Adrenal gland (tissue), 12 donors: ENCODE results near the gene RIT2. TPM values are rescaled to one million over a fixed set of nuclear protein-coding genes. Genes with fewer than 3 reads are reported as not detected.

ENCODE experiments used
- DNase-seq, 7 donors: peaks; one replicate each; pipeline ENCODE4 v3.0.0-alpha.2; 2019 to 2020
- H3K27ac ChIP-seq, 5 donors: fragments of 200-600 bp; sonication (generic) in 4 of 5; 1 replicate in 3 of 5; 2 replicates in 2 of 5; pipeline versions ENCODE4 v1.5.1 to v1.8.0; 2016 to 2020; ENCODE audit warnings: mild to moderate bottlenecking in 1 of 5
- H3K27me3 ChIP-seq: fragments of 200-600 bp; 2 replicates; pipeline ENCODE4 v1.8.0; 2021
- H3K36me3 ChIP-seq, 2 donors: fragments of 200-600 bp; replicated peaks in 1 of 2; 1 replicate in 1 of 2; 2 replicates in 1 of 2; pipeline versions ENCODE4 v1.5.1 to v1.8.0; 2018 to 2022
- H3K4me1 ChIP-seq, 2 donors: fragments of 200-600 bp; replicated peaks in 1 of 2; 1 replicate in 1 of 2; 2 replicates in 1 of 2; pipeline versions ENCODE4 v1.5.1 to v1.8.0; 2018 to 2021
- H3K4me3 ChIP-seq, 4 donors: fragments of 200-600 bp; sonication (generic) in 3 of 4; one replicate each; pipeline ENCODE4 v1.5.1; 2016 to 2018
- H3K9me3 ChIP-seq, 3 donors: fragments of 200-600 bp; sonication (generic) in 1 of 3; replicated peaks in 1 of 3; 1 replicate in 2 of 3; 2 replicates in 1 of 3; pipeline versions ENCODE4 v1.5.1 to v1.8.0; 2016 to 2021
- CTCF ChIP-seq, 6 experiments: fragments of 450-650 bp in 4 of 6; fragments of 200-600 bp in 2 of 6; sonication (generic) in 1 of 6; IDR thresholded peaks; 1 replicate in 5 of 6; 2 replicates in 1 of 6; pipeline versions ENCODE4 v1.5.1 to v1.8.0; 2016 to 2021; ENCODE audit warnings: antibody characterized with exemption in 6 of 6, mild to moderate bottlenecking in 2 of 6, moderate library complexity in 1 of 6
- POLR2A ChIP-seq, 2 donors: fragments of 450-650 bp; IDR thresholded peaks; one replicate each; pipeline ENCODE4 v1.6.1; 2017; ENCODE audit warnings: antibody characterized with exemption in 2 of 2, mild to moderate bottlenecking in 2 of 2, moderate library complexity in 1 of 2
- WGBS, 4 donors: extraction: QIAGEN DNeasy Blood & Tissue Kit in 2 of 4; methylation state at CpG; one replicate each; pipeline versions ENCODE4 v1.1.5 to v1.1.7; 2013 to 2017; 5-methylcytosine and 5-hydroxymethylcytosine counted together
- intact Hi-C, 2 donors: fragments of 100-400 bp; cut with DNase I; formaldehyde crosslinking; loops; one replicate each; pipeline versions ENCODE4 v1.14.1 to v1.15.0; 2022 to 2023
- polyA plus RNA-seq, 3 donors: library from polyadenylated mRNA; stranded (reverse); fragments of 200-250 nt in 2 of 3; fragments of 350-450 nt in 1 of 3; fragmentation: Illumina TruSeq in 1 of 3; extraction: RNeasy Lipid Tissue Mini Kit (QIAGEN cat#74804) in 1 of 3; gene quantifications; one replicate each; pipeline ENCODE4 v1.2.3, GENCODE V29; 2013 to 2014
- total RNA-seq, 9 donors: library from RNA; depleted of rRNA in 4 of 9; stranded (reverse); fragments of >200 nt in 4 of 9; fragments of 120-200 nt in 1 of 9; fragmentation: NEBNext Ultra II Directional in 1 of 9; extraction: Animal tissue kit (Norgen Biotek cat#: 25700) in 1 of 9; gene quantifications; one replicate each; pipeline versions ENCODE4 v1.1.0 to v1.2.4, GENCODE V29; 2013 to 2023
- donor health status: healthy with polysubstance abuse.
- donor health status: Bipolar disorder and iron deficiency.
- donor health status: DM: yes; HTN: yes; CAD: no.
- donor health status: DM: no; HTN: no; CAD: no.
- donor health status: DM: no; HTN: no; CAD: no.
- donor health status: DM: yes; HTN: yes; CAD: no.

Gene RIT2
- total and polyA plus RNA-seq, 12 donors = 0.20 to 0.99 (median 0.28) TPM; not detected in 7

GRCh38 chr18:43108469-43108868 is 7.0 kb downstream of the RIT2 start:
- TF ChIP-seq POLR2A (IDR thresholded peaks at IDR 0.05) (no peak), CTCF (IDR thresholded peaks at IDR 0.05) (no peak)
- Histone ChIP-seq H3K4me1 (no peaks in the 10 kb centered on the region), H3K4me3 (no peak overlapping the region), H3K27ac (no peak overlapping the region), H3K9me3 (no peaks in the 10 kb centered on the region), H3K36me3 (no peaks in the 10 kb centered on the region), H3K27me3 (no peaks in the 10 kb centered on the region)
- no peak for DNase-seq
- intact Hi-C loops = no loop called here
- WGBS, 4 donors = 61 to 72% (median 69%) methylated on average over 4 of the region's 4 CpGs

- Histone ChIP-seq H3K36me3 (no peaks in the 10 kb centered on the region), H3K4me3 (no peak overlapping the region), H3K27me3 (no peaks in the 10 kb centered on the region), H3K4me1 (no peaks in the 10 kb centered on the region), H3K9me3 (no peaks in the 10 kb centered on the region), H3K27ac (no peak overlapping the region)
- TF ChIP-seq CTCF (IDR thresholded peaks at IDR 0.05) (no peak), POLR2A (IDR thresholded peaks at IDR 0.05) (no peak)
- no peak for DNase-seq
- intact Hi-C loops = no loop called here
- 74 to 81% (median 80%) methylated on average over 2 of the region's 2 CpGs for WGBS, 4 donors
Observed at GRCh38 chr18:43093646-43094045, 21.8 kb downstream of the RIT2 start.

- Histone ChIP-seq H3K36me3 (no peaks in the 10 kb centered on the region), H3K9me3 (no peaks in the 10 kb centered on the region), H3K4me1 (no peaks in the 10 kb centered on the region), H3K27ac (no peak overlapping the region), H3K4me3 (no peak overlapping the region), H3K27me3 (no peaks in the 10 kb centered on the region)
- DNase-seq = no peak
- 60 to 76% (median 74%) methylated on average over 5 of the region's 5 CpGs for WGBS, 4 donors
- TF ChIP-seq CTCF (IDR thresholded peaks at IDR 0.05) = no peak
- TF ChIP-seq POLR2A (IDR thresholded peaks at IDR 0.05) = no peak
- intact Hi-C loops = no loop called here
Observed at GRCh38 chr18:43092539-43092938, 22.9 kb downstream of the RIT2 start.

- TF ChIP-seq CTCF (IDR thresholded peaks at IDR 0.05) = no peak
- Histone ChIP-seq H3K36me3 (no peaks in the 10 kb centered on the region), H3K4me3 (no peak overlapping the region), H3K27me3 (no peaks in the 10 kb centered on the region), H3K4me1 (no peaks in the 10 kb centered on the region), H3K9me3 (no peaks in the 10 kb centered on the region), H3K27ac (no peak overlapping the region)
- intact Hi-C loops = no loop called here
- no peak for DNase-seq
Observed at GRCh38 chr18:43081396-43081795, 34.1 kb downstream of the RIT2 start.
